HG03520 (cell line): Measurements from ENCODE around the gene MYF6.

ENCODE experiments used
- ATAC-seq: cut with Tn5 transposase; IDR thresholded peaks from one replicate; pipeline ENCODE4 v1.9.1; 2021; ENCODE audit warnings: mild to moderate bottlenecking, moderate library complexity; ENCODE audit not compliant: unreplicated experiment

MYF6 gene

GRCh38 chr12:80754274-80754673, 46.8 kb downstream of the MYF6 start:
- ATAC-seq = no peak

GRCh38 chr12:80756875-80757274, 49.4 kb downstream of the MYF6 start:
- peak; percentile 74 for ATAC-seq
